HG02763 (cell line): Measurements from ENCODE around the gene CP.

ENCODE experiments used
- ATAC-seq: cut with Tn5 transposase; IDR thresholded peaks from one replicate; pipeline ENCODE4 v1.9.1; 2021; ENCODE audit warnings: mild to moderate bottlenecking, moderate library complexity; ENCODE audit not compliant: unreplicated experiment

Gene CP

DNA sequence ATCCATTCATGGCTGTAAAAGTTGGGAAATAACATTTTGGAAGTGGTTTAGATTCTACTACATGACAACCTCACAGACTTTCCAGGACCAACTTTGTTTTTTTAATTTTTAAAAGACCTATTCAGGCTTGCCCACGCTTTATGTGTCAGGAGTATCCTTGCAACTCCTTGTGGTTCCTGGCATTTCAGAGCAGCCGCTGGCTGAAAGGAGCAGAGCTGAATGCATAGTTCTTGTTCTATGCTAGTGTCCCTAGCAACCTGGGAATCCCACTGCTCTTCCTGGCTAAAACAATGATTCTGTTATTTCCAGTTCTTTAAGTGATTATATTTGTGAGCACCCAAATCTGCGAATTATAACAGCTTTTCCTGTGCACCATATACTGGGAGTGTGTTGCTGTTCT lies 34.9 kb downstream of the CP start:
- no peak for ATAC-seq

DNA sequence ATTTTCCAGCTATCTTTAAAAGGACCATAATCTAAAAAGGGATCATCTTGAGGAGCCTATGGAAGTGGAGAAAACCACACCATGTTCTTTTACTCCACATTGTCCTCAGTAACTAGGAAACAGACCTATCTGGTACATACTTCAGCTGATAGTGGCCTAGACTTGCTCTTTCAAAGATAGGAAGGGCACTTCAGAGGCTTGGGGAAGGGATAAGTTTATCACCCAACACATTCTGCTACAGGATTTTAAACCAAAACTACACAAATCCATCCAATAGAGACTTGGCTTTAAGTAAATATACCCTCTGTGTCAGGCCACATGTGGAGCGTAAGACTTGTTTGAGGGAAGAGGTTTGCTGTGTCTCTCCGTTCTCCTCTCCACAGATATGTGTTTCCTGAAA lies 35.4 kb downstream of the CP start:
- ATAC-seq: no peak

DNA sequence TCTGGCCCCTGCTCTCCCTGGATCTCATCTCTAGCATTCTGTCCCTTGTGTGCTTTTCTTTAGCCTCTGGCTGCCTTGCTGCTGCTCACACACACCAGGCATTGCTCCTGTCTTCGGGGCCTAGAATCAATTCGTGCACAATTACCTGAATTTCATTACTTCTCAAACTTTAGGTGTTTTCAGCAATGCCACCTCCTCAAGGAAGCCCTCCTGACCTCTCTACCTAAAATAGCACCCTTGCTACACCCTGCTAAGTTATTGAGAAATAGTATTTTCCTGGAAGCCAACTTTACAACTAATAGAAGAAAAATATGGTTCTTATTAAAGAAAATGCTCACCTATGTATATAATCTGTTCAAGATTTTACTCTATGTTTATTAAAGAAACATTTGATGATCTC lies 40.4 kb downstream of the CP start:
- ATAC-seq: no peak

GRCh38 chr3:149180057-149180573 lies 41.5 kb downstream of the CP start:
- ATAC-seq: no peak

DNA sequence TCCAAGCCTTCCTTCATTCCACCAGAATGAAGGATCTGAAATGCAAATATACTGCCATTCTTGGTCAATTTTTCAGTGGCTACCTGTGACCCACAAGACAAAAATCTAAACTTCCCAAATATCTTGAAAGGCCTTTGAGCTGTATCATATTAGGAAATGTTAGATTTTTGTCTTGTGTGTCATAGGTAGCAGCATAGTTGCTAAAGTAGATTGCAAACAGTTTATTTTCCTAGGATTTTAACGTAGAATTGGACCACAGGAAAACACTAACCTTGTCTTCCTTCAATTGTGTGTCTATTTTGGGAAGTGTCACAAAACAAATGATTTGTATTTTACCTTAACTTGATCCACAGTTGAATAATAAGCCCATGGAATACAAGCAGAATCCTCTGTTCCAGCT lies 42.4 kb downstream of the CP start:
- no peak for ATAC-seq

- no peak for ATAC-seq
Measured at GRCh38 chr3:149177122-149177521, 44.5 kb downstream of the CP start.

GRCh38 chr3:149174901-149175300 lies 46.7 kb downstream of the CP start:
- ATAC-seq: peak; percentile 86

GRCh38 chr3:149170672-149171071 lies 51.0 kb downstream of the CP start:
- ATAC-seq: no peak

GRCh38 chr3:149167898-149168297 lies 53.7 kb downstream of the CP start:
- no peak for ATAC-seq

GRCh38 chr3:149163066-149163465 lies 58.6 kb downstream of the CP start:
- ATAC-seq: no peak

DNA sequence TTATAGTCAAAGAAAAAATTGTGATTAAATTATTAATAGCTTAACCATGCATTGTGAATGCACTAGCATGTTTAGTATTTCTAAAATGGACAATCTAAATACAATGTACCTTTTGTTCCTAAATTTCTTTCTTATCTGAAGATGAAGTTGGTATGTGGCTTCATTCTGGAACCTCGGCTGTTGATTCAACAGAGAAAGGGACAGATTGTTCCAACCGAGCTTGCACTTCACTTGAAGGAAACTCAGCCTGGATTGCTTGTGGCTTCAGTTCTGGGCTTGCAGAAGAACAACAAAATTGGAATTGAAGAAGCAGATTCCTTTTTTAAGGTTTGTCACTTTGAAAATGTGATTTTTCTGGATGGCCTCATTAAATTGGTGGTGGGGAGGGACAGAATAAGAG lies 59.6 kb downstream of the CP start:
- no peak for ATAC-seq

DNA sequence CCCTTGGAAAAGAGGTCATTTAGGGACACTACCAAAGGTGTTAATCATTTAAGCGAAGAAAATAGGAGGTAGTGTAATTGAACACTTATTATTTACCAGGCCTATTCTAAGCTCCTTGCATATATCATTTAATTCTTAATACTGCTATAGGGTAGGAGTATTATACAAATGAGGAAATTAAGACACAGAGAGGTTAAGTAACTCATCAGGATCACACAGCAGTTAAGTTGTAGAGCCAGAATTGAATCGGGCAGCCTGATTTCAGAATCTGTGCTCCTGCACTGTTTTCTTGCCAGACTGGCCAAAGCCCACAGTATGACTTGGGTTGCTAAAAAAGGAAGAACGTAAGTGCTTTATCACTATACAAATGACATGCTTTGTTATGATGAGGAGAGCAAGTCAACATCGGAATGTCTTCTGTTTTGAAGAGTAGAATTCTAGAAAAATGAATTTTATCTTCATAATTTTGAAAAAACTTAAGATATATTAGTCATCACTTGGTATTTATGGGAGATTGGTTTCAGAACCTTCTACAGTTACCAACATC lies 60.8 kb downstream of the CP start:
- ATAC-seq: no peak

GRCh38 chr3:149153402-149153801 lies 68.2 kb downstream of the CP start:
- no peak for ATAC-seq

GRCh38 chr3:149152420-149152819 lies 69.2 kb downstream of the CP start:
- ATAC-seq: peak; percentile 96

GRCh38 chr3:149151843-149152242 lies 69.8 kb downstream of the CP start:
- no peak for ATAC-seq

GRCh38 chr3:149150436-149150835 lies 71.2 kb downstream of the CP start:
- no peak for ATAC-seq

DNA sequence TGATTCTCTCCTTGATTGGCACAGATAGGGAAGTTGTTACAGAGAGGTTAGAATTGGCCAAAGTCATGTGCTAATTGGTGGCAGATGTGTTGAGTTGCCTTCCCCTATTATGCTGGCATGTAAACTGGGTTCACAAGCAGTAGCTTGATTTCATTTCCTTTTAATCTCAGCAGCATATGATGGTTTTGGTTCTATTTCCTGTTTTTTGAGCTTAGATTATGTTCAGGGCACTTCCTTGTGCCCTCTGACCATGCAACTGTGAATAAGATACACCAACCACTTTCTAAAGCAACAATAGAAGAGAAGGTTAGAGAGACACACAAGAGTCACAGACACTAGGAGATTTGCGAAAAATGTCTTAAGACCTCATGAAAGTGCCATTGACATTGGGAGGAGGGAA lies 75.7 kb downstream of the CP start:
- peak; percentile 65 for ATAC-seq

GRCh38 chr3:149145356-149145755 lies 76.3 kb downstream of the CP start:
- ATAC-seq: no peak

DNA sequence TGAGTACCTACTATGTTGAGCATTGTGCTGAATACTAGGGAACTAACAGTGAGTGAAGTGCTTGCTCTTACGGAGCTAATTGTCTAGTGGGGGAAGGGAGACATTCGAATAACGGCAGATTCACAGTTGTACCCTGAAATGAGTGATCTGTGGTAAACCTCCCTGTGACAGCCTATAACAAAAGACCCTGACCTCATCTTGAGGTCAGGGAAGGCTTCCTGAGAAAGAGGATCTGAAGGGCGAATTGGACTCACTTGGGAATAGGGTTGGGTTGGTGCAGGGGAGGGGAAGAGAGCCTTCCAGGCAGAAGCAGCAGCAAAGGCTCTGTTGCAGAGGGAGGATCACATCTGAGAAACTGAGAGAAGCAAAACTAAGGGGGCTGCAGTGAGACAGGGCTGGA lies 78.9 kb downstream of the CP start:
- no peak for ATAC-seq

GRCh38 chr3:149134575-149134974 lies 87.1 kb downstream of the CP start:
- no peak for ATAC-seq

GRCh38 chr3:149131589-149131988 lies 90.0 kb downstream of the CP start:
- ATAC-seq: no peak

GRCh38 chr3:149129326-149130205 lies 92.1 kb downstream of the CP start, which contains the start of gene HPS3:
Gene HPS3 (plus strand): TSS chr3:149129638. CDS start chr3:149129724, 86 bp downstream.
- ATAC-seq: peak; percentile 93
